OCI-LY7 (cell line): ENCODE results near the gene GRN. TPM values are rescaled to one million over a fixed set of nuclear protein-coding genes. Genes with fewer than 3 reads are reported as not detected.

Experiments used
- BruUV-seq: library from RNA; stranded (reverse); fragments of 400-500 nt; replicated peaks from 2 replicates; lab custom pipeline; 2021; lab: Mats Ljungman, UMichigan
- CTCF ChIA-PET: fragments of 300-600 bp; sonication (Branson Sonifier 250); formaldehyde crosslinking; loops from one replicate; lab custom pipeline; 2022; ENCODE audit warnings: antibody characterized with exemption; ENCODE audit not compliant: unreplicated experiment; lab: Charles Lee
- POLR2A ChIA-PET: fragments of 300-600 bp; sonication (Branson Sonifier 250); formaldehyde crosslinking; loops from one replicate; lab custom pipeline; 2022; ENCODE audit warnings: antibody characterized with exemption; lab: Charles Lee
- DNase-seq: peaks from one replicate; pipeline ENCODE4 v3.0.0-alpha.2; 2015; ENCODE audit warnings: low spot score
- H2AFZ ChIP-seq: fragments of 200-600 bp; sonication (generic), shearing (Covaris generic); 2 replicates; pipeline ENCODE4 v1.6.1; 2014; ENCODE audit warnings: mild to moderate bottlenecking, antibody characterized with exemption, low read length, moderate library complexity
- H3K27ac ChIP-seq: fragments of 200-600 bp; sonication (generic); 2 replicates; pipeline ENCODE4 v1.5.1; 2014; ENCODE audit warnings: mixed run types, low read depth, mild to moderate bottlenecking, moderate library complexity, low read length, inconsistent platforms; ENCODE audit not compliant: poor library complexity, severe bottlenecking
- H3K36me3 ChIP-seq: fragments of 200-600 bp; sonication (generic); 2 replicates; pipeline ENCODE4 v1.6.1; 2014; ENCODE audit warnings: mild to moderate bottlenecking, antibody characterized with exemption, low read length, moderate library complexity, mixed read lengths; ENCODE audit not compliant: insufficient read depth
- H3K4me1 ChIP-seq: fragments of 200-600 bp; sonication (generic); 2 replicates; pipeline ENCODE4 v1.5.1; 2014; ENCODE audit warnings: mild to moderate bottlenecking, low read length; ENCODE audit not compliant: insufficient read depth, poor library complexity, severe bottlenecking
- H3K4me2 ChIP-seq: fragments of 200-600 bp; sonication (generic); 2 replicates; pipeline ENCODE4 v1.6.1; 2014; ENCODE audit warnings: mild to moderate bottlenecking, low read length
- H3K4me3 ChIP-seq: fragments of 200-600 bp; sonication (generic); 2 replicates; pipeline ENCODE4 v1.5.1; 2014; ENCODE audit warnings: mild to moderate bottlenecking, low read depth, low read length; ENCODE audit not compliant: poor library complexity, severe bottlenecking
- H3K79me2 ChIP-seq: fragments of 200-600 bp; sonication (generic); 2 replicates; pipeline ENCODE4 v1.6.1; 2016; ENCODE audit warnings: low read depth, mild to moderate bottlenecking, low read length, moderate library complexity, mixed read lengths; ENCODE audit not compliant: insufficient read depth
- H3K9me2 ChIP-seq: fragments of 200-600 bp; sonication (generic); 2 replicates; pipeline ENCODE4 v1.6.1; 2016; ENCODE audit warnings: mild to moderate bottlenecking, low read length, mixed read lengths; ENCODE audit not compliant: insufficient read depth
- H3K9me3 ChIP-seq: fragments of 200-600 bp; sonication (generic); 2 replicates; pipeline ENCODE4 v1.6.1; 2014; ENCODE audit warnings: mild to moderate bottlenecking, mixed run types, low read length, mixed read lengths
- H4K20me1 ChIP-seq: fragments of 200-600 bp; sonication (generic); 2 replicates; pipeline ENCODE4 v1.6.1; 2014; ENCODE audit warnings: mild to moderate bottlenecking, antibody characterized with exemption, low read length, moderate library complexity, mixed read lengths; ENCODE audit not compliant: insufficient read depth
- CTCF ChIP-seq: fragments of 200-600 bp; sonication (generic); conservative IDR thresholded peaks from 2 replicates; pipeline ENCODE4 v1.5.1; 2014; ENCODE audit warnings: mild to moderate bottlenecking, antibody characterized with exemption, low read length, moderate library complexity, mixed read lengths
- EZH2phosphoT487 ChIP-seq: fragments of 200-600 bp; sonication (generic); IDR thresholded peaks from 2 replicates; pipeline ENCODE4 v1.6.1; 2018; ENCODE audit warnings: low read depth, borderline replicate concordance, mild to moderate bottlenecking, mixed run types, antibody characterized with exemption, low read length, moderate library complexity, mixed read lengths
- intact Hi-C: fragments of 100-400 bp; cut with micrococcal nuclease; formaldehyde crosslinking; loops from one replicate; pipeline ENCODE4 v1.10.0; 2022; ENCODE audit not compliant: unreplicated experiment
- small RNA-seq: library from RNA; depleted of rRNA; stranded (forward); fragments of <200 nt; gene quantifications from one replicate; pipeline ENCODE3, GENCODE V24; 2014
- total RNA-seq, 2 experiments: library from RNA; depleted of rRNA in 1 of 2; stranded (reverse); fragments of >200 nt in 1 of 2; shearing (Covaris generic) in 1 of 2; gene quantifications; 2 replicates each; pipeline ENCODE4 v1.2.3, GENCODE V29; 2014 to 2022

GRN gene
- total RNA-seq, 2 experiments from 2014 or later, result 203 to 247 TPM

- Histone ChIP-seq H3K9me3 (no peaks in the 10 kb centered on the region), H4K20me1 (no peaks in the 10 kb centered on the region), H3K36me3 (peaks cover 72% of the 10 kb centered on the region), H3K4me3 (no peak overlapping the region), H2AFZ (no peak overlapping the region), H3K9me2 (no peaks in the 10 kb centered on the region), H3K4me2 (no peak overlapping the region), H3K27ac (no peak overlapping the region), H3K4me1 (peaks cover 5% of the 10 kb centered on the region), H3K79me2 (no peaks in the 10 kb centered on the region)
- DNase-seq, result peak; percentile 23
- POLR2A ChIA-PET, result interaction anchor here (0.6 kb wide), 1 partner anchor 20 kb away, joined by 3 read pairs; no protein-coding TSS in a partner anchor
- no TSS peak for BruUV-seq
- CTCF ChIA-PET, result interaction anchor here (0.6 kb wide), 1 partner anchor 154 kb away, joined by 3 read pairs; no protein-coding TSS in a partner anchor
- peak; percentile 81 for TF ChIP-seq CTCF
- TF ChIP-seq EZH2phosphoT487, result no peak
- intact Hi-C loops, result loop anchor here (1.0 kb wide), 1 partner anchor 123 kb away; no protein-coding TSS in a partner anchor
These were observed 55.2 kb downstream of the GRN start for GRCh38 chr17:44400226-44400847.

Small RNA genes lying within 50 kb of the gene (small RNA-seq; reads per million reads assigned to genes)
- gene RF00012, result not detected
- not detected for gene RNU6-453P

Other genes with a start within 250 kb of the GRN start
- gene HDAC5, start 221.7 kb upstream of the GRN start, total RNA-seq (2014; rRNA removed; shearing (Covaris generic)), result 26.4 and 41.5 TPM in 2 replicates
- gene HDAC5, start 221.7 kb upstream of the GRN start, total RNA-seq (2022), result 31.4 and 36.3 TPM in 2 replicates
- 10.9 and 13.3 TPM in 2 replicates for gene HROB, start 203.4 kb upstream of the GRN start, total RNA-seq (2014; rRNA removed; shearing (Covaris generic))
- 24.7 and 27.3 TPM in 2 replicates for gene HROB, start 203.4 kb upstream of the GRN start, total RNA-seq (2022)
- gene ASB16, start 174.6 kb upstream of the GRN start, total RNA-seq (2014; rRNA removed; shearing (Covaris generic)), result 0.44 and 0.57 TPM in 2 replicates
- 0.30 and 1.7 TPM in 2 replicates for gene ASB16, start 174.6 kb upstream of the GRN start, total RNA-seq (2022)
- 16.0 and 21.3 TPM in 2 replicates for gene TMUB2, start 158.3 kb upstream of the GRN start, total RNA-seq (2014; rRNA removed; shearing (Covaris generic))
- 21.9 and 25.9 TPM in 2 replicates for gene TMUB2, start 158.3 kb upstream of the GRN start, total RNA-seq (2022)
- gene ATXN7L3, start 145.4 kb upstream of the GRN start, total RNA-seq (2014; rRNA removed; shearing (Covaris generic)), result 57.7 and 66.5 TPM in 2 replicates
- 106 and 107 TPM in 2 replicates for gene ATXN7L3, start 145.4 kb upstream of the GRN start, total RNA-seq (2022)
- 155 and 257 TPM in 2 replicates for gene UBTF, start 125.6 kb upstream of the GRN start, total RNA-seq (2014; rRNA removed; shearing (Covaris generic))
- gene UBTF, start 125.6 kb upstream of the GRN start, total RNA-seq (2022), result 215 and 228 TPM in 2 replicates
- not detected in 2 replicates for gene SLC4A1, start 77.2 kb upstream of the GRN start, total RNA-seq (2014; rRNA removed; shearing (Covaris generic))
- gene SLC4A1, start 77.2 kb upstream of the GRN start, total RNA-seq (2022), result not detected in 2 replicates
- gene RUNDC3A, start 36.7 kb upstream of the GRN start, total RNA-seq (2014; rRNA removed; shearing (Covaris generic)), result 0.09 TPM in 1 of 2 replicates, not detected in the other
- 0.24 TPM in 1 of 2 replicates, not detected in the other for gene RUNDC3A, start 36.7 kb upstream of the GRN start, total RNA-seq (2022)
- 135 and 156 TPM in 2 replicates for gene SLC25A39, start 20.5 kb upstream of the GRN start, total RNA-seq (2014; rRNA removed; shearing (Covaris generic))
- 142 and 159 TPM in 2 replicates for gene SLC25A39, start 20.5 kb upstream of the GRN start, total RNA-seq (2022)
- gene FAM171A2, start 18.6 kb downstream of the GRN start, total RNA-seq (2014; rRNA removed; shearing (Covaris generic)), result 3.4 and 8.8 TPM in 2 replicates
- 4.2 and 4.6 TPM in 2 replicates for gene FAM171A2, start 18.6 kb downstream of the GRN start, total RNA-seq (2022)
- 0.44 and 0.57 TPM in 2 replicates for gene ITGA2B, start 44.3 kb downstream of the GRN start, total RNA-seq (2014; rRNA removed; shearing (Covaris generic))
- gene ITGA2B, start 44.3 kb downstream of the GRN start, total RNA-seq (2022), result 0.46 and 0.63 TPM in 2 replicates
- 24.5 and 24.7 TPM in 2 replicates for gene GPATCH8, start 158.1 kb downstream of the GRN start, total RNA-seq (2014; rRNA removed; shearing (Covaris generic))
- gene GPATCH8, start 158.1 kb downstream of the GRN start, total RNA-seq (2022), result 59.1 and 61.1 TPM in 2 replicates
- 3.7 and 4.4 TPM in 2 replicates for gene FZD2, start 212.2 kb downstream of the GRN start, total RNA-seq (2014; rRNA removed; shearing (Covaris generic))
- 9.2 and 10.9 TPM in 2 replicates for gene FZD2, start 212.2 kb downstream of the GRN start, total RNA-seq (2022)